GM18870 (cell line): ENCODE data around the gene COPS4.
A peak's percentile ranks its signal among the peaks of the same experiment; 100 is the strongest.
"Not testable (repeated sequence)": the region's sequence is repeated elsewhere in the genome, so short reads cannot be mapped to it uniquely, and the experiment has no call there.

Experiments
- ATAC-seq: cut with Tn5 transposase; IDR thresholded peaks from one replicate; pipeline ENCODE4 v1.9.1; 2021; ENCODE audit warnings: moderate library complexity; ENCODE audit not compliant: unreplicated experiment

The COPS4 gene

DNA sequence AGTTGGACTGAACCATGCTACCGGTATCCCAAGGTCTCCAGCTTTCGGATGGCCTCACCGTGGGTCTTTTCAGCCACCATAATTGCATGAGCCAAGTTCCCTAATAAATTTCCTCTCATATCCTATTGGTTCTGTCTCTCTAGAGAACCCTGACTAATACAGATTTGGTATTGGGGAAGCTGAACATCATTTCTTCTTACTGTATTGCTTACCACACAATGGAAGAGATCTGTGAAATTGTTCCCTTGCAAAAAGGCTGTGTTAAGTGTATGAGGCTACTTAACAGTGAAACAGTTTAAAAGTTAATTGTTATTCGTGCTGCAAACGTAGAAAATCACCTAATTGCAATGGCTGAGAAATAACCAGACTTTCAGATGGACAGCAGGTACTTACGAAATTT lies 45.6 kb downstream of the COPS4 start:
- ATAC-seq, result no peak

DNA sequence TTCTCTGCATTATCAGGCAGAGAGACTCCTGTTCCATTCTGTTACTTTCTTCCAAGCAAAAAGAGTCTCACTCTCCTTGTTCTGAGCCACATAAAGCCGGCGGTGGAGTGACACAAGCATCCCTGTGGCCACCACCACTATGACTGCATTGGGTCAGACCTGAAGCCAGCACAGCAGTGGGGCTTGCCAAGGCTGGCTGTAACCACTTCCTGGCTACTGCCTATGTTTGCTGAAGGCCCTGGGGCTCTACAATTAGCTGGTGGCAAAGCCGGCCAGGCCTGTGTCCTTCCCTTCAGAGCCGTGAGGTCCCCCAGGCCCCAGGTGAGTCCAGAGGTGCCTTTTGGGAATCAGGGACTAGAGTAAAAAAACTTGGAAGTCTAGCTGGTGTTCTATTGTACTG lies 47.8 kb downstream of the COPS4 start:
- ATAC-seq, result no peak

DNA sequence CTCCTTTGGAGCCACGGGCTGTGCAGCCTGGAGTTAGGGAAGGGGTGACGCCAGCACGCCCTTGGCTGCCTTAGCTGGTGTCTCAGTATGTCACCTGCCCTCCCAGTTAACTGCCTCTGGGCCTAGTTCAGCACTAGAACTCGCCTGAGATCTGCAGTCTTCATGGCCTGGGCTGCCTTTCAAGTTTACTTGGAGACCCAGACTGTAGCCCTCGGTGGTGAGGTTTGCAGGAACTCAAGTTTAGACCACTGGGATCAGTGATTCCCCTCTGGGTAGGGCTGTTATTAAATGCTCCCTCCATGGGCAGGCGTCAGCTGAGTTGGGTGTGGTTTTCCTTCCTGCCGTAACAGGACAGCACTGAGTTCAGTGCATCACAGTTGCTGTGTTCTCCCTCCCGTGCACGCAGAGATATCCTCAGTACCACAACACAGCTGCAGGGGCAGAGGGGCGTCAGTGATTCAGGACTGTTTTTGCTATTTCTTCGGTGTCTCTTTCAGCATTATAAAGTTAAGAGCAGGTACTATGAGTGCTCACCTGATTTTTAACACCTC lies 49.0 kb downstream of the COPS4 start:
- no peak for ATAC-seq

DNA sequence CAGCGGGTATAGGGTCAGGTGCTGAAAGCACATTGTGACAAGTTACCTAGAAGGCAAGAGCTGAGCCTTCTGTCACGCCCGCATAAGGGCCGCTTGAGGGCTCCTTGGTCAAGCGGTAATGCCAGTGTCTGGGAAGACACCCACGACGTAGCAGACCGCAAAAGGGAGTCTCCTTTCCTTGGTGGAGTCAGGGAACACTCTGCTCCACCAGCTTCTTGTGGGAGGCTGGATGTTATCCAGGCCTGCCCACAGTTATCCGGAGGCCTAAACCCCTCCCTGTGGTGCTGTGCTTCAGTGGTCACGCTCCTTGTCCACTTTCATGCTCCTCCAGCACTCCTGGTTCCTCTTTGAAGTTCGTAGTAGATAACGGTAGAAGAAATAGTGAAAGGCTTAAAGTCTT lies 50.0 kb downstream of the COPS4 start:
- not testable (repeated sequence) for ATAC-seq

DNA sequence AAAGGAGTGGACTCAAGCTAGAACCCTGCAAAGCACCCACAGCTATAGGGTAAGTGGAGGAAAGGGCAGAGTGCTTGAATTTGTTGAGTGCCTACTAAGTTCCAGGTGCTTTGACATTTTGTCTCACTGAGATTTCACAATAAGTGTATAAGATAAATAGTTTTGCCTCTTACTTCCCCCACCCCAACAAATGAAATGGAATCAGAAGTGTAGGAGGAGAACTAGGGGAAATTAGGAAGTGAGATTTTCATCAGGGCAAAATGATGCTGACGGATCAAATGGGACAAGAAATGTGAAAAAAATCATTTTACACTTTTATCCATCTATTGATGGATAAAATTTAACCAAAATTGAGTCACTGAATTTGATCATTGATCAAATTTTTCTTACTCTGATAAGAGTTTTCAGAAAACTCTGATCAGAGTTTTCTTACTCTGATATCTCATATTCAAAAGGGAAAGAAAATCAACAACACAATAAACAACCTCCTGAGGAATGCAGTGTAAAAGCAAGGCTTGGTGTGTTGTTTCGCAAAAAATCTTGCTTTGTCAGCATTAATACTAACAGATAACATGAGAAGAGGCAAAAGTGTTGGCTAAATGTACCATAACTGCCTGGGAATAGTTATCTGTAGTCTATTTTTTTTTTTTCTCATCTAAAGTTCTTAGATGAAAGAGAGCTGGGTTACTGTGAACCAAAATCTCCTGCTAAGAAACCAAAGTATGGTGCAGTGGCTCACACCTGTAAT lies 54.6 kb downstream of the COPS4 start:
- ATAC-seq, result no peak

DNA sequence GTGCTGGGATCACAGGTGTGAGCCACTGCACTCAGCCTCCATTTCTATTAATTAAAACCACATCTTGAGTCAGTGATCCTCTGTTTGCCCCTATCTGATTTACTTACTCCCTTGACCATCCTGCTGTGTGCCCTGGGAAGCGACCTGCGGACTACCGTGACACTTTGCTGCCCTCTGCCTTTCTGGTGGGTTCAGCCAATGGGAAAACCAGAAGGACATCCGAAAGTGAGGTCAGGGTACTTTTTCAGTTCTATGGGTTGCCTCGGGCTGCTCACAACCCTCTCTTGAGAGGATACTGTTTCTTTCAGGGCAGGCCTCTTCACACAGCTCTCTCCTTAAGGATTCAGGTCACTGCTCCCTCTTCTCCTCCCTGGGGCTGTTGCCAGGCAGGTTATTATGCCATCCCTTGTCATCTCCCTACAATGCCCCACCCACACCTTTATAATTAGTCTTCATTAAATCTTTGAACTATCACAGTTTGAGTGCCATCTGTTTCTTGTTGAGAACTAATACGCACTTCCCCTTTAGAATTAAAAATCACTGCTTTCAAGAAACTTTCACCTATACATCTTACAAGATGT lies 58.2 kb downstream of the COPS4 start:
- no peak for ATAC-seq

DNA sequence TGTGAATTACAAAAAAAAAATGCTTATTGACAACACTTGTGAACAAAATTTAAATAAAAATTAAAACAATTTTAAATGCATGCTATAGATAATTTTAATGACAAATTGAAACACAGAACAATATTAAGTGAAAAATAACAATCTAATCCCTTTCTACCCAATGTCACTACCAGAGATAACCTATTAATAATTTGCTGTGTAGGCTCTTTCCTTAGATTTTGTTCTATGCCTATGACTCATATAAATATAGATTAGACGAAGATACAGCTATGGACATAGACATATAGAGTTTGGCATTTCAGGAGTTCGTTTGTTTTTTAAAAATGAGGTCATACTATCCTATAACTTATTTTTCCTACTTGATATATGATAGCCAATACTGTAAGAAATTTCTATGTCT lies 61.4 kb downstream of the COPS4 start:
- no peak for ATAC-seq

DNA sequence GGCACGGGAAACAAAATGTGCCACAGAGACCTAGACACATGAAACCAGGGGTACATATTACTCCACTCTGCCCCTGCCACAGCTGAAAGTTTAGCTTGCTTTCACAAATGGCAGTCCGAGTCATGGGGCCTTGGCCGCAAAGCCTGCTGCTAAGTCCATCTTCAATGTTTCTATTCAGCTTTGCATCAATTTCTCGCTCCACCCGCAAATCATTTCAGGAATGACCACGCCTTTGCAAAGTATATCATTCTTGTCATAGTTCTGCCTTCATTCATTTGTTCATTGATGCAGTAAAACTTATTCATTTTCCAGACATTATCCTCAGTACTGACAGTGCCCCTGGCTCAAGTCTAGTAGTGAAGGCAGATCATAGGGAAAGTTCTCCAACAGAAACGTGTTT lies 70.0 kb downstream of the COPS4 start:
- ATAC-seq, result no peak

DNA sequence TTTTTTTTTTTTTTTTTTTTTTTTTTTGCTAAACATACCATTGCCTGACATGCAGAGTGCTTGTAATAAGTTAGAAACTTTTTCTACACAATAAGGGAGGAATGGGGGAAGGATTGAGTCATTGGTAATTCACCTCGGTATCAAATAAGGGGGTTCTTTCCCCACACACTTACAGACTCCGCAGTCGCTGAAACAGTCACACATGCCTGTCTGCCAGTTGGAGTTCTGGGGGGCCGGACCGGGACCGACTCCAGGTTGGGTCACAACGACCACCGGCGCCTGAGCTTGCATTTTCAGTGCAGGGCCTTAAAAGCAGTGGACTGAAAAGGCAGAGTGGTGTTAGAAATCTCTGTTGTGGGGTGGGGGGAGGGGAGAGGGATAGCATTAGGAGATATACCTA lies 72.6 kb downstream of the COPS4 start:
- ATAC-seq, result no peak

DNA sequence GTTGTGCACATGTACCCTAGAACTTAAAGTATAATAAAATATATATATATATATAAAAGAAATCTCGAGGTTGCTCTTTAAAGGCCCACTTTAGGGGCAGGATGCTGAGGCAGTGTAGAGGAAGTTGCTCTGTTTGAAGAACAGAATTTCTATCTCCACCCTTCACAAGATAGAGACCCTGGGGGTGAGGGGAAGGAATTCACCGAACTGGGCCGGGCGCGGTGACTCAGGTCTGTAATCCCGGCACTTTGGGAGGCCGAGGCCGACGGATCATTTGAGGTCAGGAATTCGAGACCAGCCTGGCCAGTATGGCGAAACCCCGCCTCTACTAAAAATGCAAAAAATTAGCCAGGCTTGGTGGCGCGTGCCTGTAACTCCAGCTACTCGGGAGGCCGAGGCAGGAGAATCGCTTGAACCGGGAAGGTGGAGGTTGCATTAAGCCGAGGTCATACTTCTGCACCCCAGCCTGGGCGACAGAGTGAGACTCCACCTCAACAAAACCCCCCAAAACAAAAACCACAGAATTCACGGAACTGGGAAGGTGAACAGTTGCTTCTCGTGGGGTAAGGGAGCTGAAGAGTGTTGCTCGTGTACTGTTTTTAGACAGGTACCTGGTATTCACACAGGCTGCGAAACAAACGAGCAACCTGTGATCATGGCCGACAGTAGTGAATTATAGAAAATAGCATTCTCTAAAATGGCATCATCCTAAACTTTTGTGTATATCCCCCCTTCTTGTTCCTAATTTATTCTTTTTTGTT lies 73.3 kb downstream of the COPS4 start:
- ATAC-seq, result no peak

DNA sequence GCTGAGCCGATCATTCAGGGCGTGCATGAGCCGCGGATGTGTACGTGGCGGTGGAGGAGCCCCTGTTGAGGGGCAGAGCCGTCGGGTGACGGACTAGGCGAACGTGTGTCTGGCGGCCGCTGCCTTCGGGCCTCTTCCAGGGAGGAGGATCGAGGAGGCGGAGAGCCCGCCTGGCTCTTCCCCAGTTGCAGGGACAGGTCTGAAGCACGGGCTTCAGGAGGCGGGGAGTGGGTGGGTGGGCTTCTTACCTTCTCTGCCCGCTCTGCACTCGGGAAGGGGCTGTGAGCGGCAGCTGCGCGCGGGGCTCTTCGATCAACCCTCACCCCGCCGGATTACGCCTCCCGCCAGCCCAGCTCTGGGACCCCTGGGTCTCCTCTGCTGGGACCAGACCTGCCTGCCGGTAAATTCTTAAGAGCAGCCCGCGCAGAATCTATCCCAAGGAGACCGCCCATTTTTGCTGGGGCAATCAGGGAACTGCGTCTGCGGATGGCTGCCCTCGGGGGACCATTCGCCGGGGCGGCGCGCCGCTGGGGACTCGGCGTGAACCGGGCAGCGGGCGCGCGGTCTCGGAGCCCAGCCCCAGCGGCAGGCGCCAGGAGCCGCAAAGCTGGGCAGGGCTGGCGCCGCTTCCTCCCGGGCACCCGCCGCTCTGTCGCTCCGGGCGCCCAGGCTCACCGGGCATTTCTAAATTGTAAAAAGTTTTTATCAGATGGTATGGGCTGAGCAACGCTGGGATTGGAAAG lies 74.7 kb downstream of the COPS4 start:
- no peak for ATAC-seq

DNA sequence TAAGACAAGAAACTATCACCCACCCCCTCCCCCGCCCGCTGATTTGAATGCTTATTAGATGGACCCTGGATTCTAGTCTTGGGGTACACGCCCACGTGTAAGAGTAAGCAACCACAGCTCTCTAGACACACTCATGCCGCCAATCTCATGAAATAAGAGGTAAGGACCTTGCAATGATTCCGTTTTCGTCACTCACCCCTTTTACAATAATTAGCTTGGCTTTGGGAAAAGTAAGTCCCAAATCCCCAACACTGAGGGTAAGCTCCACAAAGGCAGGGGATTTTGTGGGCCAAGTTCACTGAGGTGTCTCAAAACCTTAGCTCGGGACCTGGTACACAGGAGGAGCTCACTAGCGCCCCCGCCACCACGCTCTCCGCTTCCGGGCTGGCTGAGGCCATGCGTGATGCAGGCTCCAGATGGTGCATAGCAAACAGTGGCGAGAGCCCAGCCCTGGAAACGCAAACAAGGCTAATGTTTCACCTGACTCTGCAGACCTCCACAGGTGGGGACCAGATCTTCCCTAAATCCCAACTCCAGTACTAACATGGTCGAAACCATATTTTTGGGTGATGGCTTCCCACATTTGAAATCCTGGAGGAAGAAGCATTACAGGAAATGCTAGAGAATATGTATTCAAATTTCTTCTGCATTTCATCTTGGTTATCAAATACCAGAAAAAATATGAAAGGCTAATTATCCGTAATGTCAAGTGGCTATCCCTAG lies 75.4 kb downstream of the COPS4 start:
- peak; percentile 57 for ATAC-seq

DNA sequence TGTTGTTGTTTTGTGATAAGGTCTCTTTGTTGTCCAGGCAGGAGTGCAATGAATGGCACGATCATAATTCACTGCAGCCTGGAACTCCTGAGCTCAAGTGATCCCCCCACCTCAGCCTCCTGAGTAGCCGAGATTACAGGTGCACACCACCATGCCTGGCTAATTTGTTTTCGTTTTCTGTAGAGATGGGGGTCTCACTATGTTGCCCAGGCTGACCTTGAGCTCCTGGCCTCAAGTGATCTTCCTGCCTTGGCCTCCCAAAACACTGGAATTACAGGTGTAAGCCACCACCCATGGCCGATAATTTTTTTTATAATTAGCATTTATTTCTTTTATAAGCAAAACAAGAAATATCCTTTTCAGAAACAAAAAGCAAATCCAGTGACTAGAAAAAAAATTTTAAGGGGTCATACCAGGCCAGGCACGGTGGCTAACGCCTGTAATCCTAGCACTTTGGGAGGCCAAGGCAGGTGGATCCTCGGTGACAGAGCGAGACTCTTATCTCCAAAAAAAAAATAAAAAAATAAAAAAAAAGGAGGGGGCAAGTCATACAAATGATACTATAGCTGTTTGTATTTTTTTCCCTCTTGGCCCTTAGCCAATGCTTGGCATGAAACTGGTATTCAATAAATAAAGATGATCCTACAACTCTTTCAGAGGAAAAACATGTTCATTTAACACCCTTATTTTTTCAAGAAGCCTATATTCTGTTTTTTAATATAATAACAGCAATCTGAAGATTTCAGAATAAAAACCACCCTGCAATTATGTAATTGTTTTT lies 76.2 kb downstream of the COPS4 start:
- no peak for ATAC-seq

DNA sequence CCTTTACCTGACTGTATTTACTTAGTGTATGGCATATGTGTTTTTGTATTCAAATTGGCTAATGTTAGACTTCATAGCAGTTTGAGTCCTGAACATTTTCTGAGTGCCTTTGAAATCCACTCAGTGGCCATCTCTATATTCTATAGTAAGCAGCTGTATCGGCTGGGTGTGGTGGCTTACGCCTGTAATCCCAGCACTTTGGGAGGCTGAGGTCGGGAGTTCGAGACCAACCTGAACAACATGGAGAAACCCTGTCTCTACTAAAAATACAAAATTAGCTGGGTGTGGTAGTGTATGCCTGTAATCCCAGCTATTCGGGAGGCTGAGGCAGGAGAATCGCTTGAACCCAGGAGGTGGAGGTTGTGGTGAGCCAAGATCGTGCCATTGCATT lies 76.8 kb downstream of the COPS4 start:
- ATAC-seq, result not testable (repeated sequence)

DNA sequence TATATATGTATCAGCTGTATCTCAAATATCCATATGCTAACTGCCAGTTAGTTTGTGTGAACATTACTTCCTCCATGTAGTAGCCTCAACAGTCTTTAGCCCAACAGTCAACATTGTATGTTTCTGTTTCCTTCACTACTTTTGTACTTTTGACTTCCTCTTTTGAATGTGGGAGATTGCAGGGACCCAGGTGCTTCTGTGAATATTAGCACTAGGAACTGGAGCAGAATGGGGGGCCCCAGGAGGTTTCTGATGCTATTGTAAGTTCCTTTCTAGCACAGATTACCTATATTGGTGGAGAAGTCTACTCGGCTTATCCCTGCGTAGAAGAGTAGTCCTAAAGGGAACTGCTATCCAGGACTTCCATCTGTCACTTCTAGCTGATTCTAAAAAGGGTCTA lies 77.2 kb downstream of the COPS4 start:
- peak; percentile 40 for ATAC-seq

DNA sequence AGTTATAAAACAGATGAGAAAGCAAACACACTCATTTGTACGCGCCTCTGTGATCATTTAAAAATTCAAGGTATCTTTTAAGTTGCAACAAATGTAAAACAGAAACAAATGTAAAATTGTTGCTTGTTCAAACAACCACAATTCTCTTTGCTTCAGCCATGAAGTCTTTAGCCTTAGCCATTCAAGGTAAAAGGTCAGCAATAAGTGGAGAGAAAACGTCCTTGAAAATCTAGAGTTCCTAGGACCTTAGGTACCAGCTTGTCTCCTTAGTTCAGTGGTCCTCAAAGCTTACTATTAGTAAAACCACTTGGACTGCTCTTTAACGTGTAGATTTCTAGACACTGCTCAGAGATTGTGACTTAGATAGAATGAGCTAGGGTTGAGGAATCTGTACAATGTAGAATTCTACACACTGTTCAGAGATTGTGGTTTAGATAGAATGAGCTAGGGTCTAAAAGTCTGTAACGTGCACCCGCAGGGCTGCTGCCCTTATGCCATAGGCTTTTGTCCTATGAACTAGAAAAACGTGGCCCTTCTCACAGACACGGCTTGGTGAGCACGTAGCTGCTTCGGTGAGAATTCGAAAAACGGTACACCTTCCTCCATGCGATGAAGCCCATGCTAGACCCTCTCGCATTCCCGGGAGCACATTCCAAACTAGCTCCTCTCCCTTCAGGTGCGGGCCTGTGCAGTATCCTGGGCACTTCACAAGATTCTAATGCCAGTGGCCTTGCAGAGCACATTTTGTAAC lies 77.9 kb downstream of the COPS4 start:
- ATAC-seq, result no peak

DNA sequence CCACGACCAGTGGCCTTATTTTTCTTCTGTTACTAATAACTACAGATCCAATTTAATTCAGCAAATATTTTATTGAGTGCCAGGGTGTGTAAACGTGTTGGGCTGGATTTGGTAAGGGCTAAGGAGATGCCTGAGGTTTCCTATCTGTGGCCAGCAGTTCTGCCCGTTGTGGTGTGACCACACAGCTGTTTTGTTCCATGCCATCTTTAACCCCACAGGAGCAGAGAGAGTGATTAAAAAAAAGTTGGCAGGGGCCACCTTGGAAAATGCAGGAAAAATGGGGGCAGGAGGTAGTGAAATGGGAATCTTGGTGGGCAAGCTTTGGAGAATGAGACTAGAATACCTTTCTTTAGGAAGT lies 78.4 kb downstream of the COPS4 start:
- ATAC-seq, result no peak

DNA sequence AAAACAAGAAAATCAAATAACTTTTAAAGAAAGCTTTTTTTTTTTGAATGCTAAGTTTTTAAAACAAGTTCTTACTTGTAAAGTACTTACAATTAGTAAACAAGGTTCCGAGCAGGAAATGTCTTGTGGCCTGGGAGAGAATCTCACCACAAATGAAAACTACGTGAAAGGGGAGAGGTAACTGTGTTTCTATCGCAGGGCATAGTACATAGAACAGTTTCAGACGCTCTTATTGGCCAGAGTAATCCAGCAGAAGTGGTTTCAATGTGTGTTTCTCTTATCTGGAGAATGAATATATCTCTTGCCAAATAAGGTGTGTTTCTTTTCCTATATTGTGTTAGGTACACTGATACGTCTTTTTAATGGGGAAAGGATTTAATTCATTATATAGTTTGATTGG lies 79.6 kb downstream of the COPS4 start, which contains the start of gene PLAC8:
Gene PLAC8, minus strand, starts transcription at position 154 of the 400 bp plus-strand sequence. CDS start 6,808 bp downstream, outside the sequence.
- peak; percentile 55 for ATAC-seq

DNA sequence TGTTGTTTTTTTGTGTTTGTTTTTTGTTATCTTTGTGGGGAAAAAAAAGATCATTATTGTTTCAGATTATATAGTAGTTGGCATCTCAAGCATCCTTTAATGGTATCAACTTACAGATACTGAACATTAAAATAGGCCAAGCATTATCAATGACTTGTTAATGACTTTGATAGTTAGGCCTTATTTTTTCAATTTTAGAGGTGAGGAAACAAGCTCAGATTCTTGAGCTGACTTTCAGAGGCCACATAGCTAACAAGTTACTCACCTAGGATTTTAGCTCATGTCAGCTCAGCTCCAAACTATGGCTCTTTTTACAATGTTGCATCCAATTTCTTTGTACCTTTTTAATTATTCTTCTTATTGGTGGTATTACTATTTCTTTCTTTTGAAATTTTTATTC lies 80.0 kb downstream of the COPS4 start:
- ATAC-seq, result no peak
